Fibroblast of villous mesenchyme (primary cell): ENCODE data around the gene WDR13. TPM values are rescaled to one million over a fixed set of nuclear protein-coding genes. Genes with fewer than 3 reads are reported as not detected.

Experiments used
- DNase-seq: peaks from one replicate; pipeline ENCODE4 v3.0.0-alpha.2; 2010; ENCODE audit warnings: low read depth
- H3K4me3 ChIP-seq: 2 replicates; pipeline ENCODE4 v1.5.1; 2011; ENCODE audit warnings: low read depth, mild to moderate bottlenecking, low read length
- total RNA-seq: library from RNA; depleted of rRNA; stranded (reverse); fragments of >200 nt; gene quantifications from 2 replicates; pipeline ENCODE4 v1.2.3, GENCODE V29; 2012
- TF ChIP-seq, protein P1 (sequence below): IDR thresholded peaks from 2 replicates; pipeline ENCODE4 v1.5.1; 2012; ENCODE audit warnings: low read depth, mild to moderate bottlenecking, low read length; ENCODE audit not compliant: insufficient read depth

The WDR13 gene
- total RNA-seq, 1 donor = 58.7 TPM

- no peak for DNase-seq
- TF ChIP-seq, protein P1, sequence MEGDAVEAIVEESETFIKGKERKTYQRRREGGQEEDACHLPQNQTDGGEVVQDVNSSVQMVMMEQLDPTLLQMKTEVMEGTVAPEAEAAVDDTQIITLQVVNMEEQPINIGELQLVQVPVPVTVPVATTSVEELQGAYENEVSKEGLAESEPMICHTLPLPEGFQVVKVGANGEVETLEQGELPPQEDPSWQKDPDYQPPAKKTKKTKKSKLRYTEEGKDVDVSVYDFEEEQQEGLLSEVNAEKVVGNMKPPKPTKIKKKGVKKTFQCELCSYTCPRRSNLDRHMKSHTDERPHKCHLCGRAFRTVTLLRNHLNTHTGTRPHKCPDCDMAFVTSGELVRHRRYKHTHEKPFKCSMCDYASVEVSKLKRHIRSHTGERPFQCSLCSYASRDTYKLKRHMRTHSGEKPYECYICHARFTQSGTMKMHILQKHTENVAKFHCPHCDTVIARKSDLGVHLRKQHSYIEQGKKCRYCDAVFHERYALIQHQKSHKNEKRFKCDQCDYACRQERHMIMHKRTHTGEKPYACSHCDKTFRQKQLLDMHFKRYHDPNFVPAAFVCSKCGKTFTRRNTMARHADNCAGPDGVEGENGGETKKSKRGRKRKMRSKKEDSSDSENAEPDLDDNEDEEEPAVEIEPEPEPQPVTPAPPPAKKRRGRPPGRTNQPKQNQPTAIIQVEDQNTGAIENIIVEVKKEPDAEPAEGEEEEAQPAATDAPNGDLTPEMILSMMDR = peak; percentile 7
- no peak overlapping the region for H3K4me3 ChIP-seq
Measured at GRCh38 chrX:48606091-48606490, 8.8 kb downstream of the WDR13 start.

DNA sequence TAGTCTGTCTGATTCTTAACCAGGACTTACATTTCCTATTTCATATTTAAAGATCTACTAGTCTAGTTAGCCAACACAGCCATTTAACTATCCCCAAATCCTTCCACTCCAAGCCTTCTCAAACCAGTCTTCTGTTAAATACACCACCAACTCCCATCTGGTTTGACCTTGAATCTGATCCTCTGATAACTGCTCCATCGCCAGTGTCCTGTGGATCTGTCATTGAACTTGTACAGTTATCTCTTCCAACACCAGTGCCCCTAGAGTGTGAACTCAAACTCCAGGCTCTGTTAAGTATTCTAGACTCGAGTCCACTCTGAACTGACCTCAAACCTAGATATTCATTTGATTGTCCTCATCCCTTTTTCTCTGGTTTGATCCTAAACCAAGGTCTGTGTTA lies 14.4 kb downstream of the WDR13 start:
- TF ChIP-seq, protein P1 = no peak
- no peak overlapping the region for H3K4me3 ChIP-seq
- DNase-seq = no peak

GRCh38 chrX:48613502-48614160 lies 16.3 kb downstream of the WDR13 start:
- TF ChIP-seq, protein P1 = no peak
- DNase-seq = no peak
- no peak overlapping the region for H3K4me3 ChIP-seq

- H3K4me3 ChIP-seq = no peak overlapping the region
- TF ChIP-seq, protein P1 = no peak
- DNase-seq = no peak
Measured at GRCh38 chrX:48616576-48616975, 19.3 kb downstream of the WDR13 start.

- no peak for DNase-seq
- TF ChIP-seq, protein P1 = no peak
- no peak overlapping the region for H3K4me3 ChIP-seq
Measured at GRCh38 chrX:48617542-48618340, 20.4 kb downstream of the WDR13 start.

DNA sequence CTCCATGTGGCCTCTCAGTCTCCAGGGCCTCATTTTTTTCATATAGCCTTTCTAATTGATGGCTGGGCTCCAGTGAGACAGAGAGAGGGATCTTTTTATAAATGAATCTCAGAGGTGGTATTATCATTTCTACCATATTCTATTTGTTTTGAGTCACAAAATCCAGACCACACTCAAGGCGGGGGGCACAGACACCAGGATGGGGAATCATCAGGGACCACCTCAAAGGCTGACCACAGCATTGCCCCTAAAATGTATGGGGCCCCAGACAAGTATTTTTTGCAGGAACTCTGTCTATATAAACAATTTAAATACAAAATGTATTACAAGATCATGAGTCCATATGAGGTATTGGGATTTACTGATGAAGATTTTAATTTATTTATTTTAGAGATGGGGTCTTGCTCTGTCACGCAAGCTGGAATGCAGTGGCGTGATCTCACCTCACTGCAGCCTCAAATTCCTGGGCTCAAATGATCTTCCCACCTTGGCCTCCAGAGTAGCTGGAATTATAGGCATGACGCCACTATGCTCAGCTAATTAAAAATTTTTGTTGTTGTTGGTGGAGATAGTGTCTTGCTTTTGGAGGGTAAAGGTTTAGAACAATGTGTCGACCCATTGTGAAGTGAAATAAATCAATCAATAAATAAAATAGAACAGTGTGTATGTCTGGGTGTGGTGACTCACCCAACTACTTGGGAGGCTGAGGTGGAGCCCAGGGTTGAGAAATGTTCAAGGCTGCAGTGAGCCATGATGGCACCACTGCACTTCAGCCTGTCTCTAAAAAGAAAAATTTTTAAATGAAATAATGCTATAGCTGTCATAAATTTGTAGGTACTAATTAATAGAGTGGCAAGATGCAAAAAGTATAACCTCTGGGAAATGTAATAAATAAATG lies 29.4 kb downstream of the WDR13 start:
- H3K4me3 ChIP-seq = no peak overlapping the region
- TF ChIP-seq, protein P1 = no peak
- DNase-seq = no peak
